Panc1 (cell line): ENCODE measurements around the gene PTGER4. TPM values are rescaled to one million over a fixed set of nuclear protein-coding genes. Genes with fewer than 3 reads are reported as not detected.

Source experiments
- ATAC-seq: fragments of 200-7000 bp; cut with Tn5 transposase; 2 replicates; pipeline ENCODE4 v1.9.1; 2020; ENCODE audit warnings: mild to moderate bottlenecking, moderate library complexity
- BruUV-seq: library from RNA; stranded (reverse); fragments of 400-500 nt; replicated peaks from 2 replicates; lab custom pipeline; 2021; lab: Mats Ljungman, UMichigan
- CTCF ChIA-PET: fragments of 300-600 bp; sonication (Branson Sonifier 250); formaldehyde crosslinking; loops from one replicate; lab custom pipeline; 2022; ENCODE audit warnings: antibody characterized with exemption; lab: Charles Lee
- POLR2A ChIA-PET: fragments of 300-600 bp; sonication (Branson Sonifier 250); formaldehyde crosslinking; loops from one replicate; lab custom pipeline; 2022; ENCODE audit warnings: antibody characterized with exemption; lab: Charles Lee
- DNase-seq: peaks from one replicate; pipeline ENCODE4 v3.0.0-alpha.2; 2010; ENCODE audit warnings: low read depth, low spot score
- H3K27ac ChIP-seq: 2 replicates; pipeline ENCODE4 v1.5.1; 2011; ENCODE audit warnings: mild to moderate bottlenecking, low read length, inconsistent platforms
- H3K27me3 ChIP-seq: fragments of 200-500 bp; sonication (Bioruptor generic); 2 replicates; pipeline ENCODE4 v1.6.0; 2014; ENCODE audit warnings: low read length, inconsistent platforms; ENCODE audit not compliant: control insufficient read depth, insufficient read depth
- H3K36me3 ChIP-seq: fragments of 200-500 bp; sonication (Bioruptor generic); 2 replicates; pipeline ENCODE4 v1.5.1; 2014; ENCODE audit warnings: inconsistent platforms, mild to moderate bottlenecking, low read length, moderate library complexity; ENCODE audit not compliant: control insufficient read depth, insufficient read depth
- H3K4me1 ChIP-seq: 2 replicates; pipeline ENCODE4 v1.5.1; 2011; ENCODE audit warnings: inconsistent platforms, mild to moderate bottlenecking, low read length, moderate library complexity; ENCODE audit not compliant: control insufficient read depth, insufficient read depth
- H3K4me3 ChIP-seq, 2 experiments: 2 replicates each; pipeline ENCODE4 v1.5.1; 2011 to 2012; ENCODE audit warnings: low read depth in 2 of 2, low read length in 2 of 2, mild to moderate bottlenecking in 2 of 2, inconsistent platforms in 1 of 2, moderate library complexity in 1 of 2
- H3K9me3 ChIP-seq: fragments of 200-500 bp; sonication (Bioruptor generic); 2 replicates; pipeline ENCODE4 v1.5.1; 2014; ENCODE audit warnings: low read depth, mild to moderate bottlenecking, inconsistent platforms, low read length, moderate library complexity; ENCODE audit not compliant: control insufficient read depth, insufficient read depth
- POLR2AphosphoS5 ChIP-seq: IDR thresholded peaks from 2 replicates; pipeline ENCODE4 v1.6.1; 2012; ENCODE audit warnings: mild to moderate bottlenecking, low read depth, low read length, moderate library complexity
- SIN3A ChIP-seq: IDR thresholded peaks from 2 replicates; pipeline ENCODE4 v1.6.1; 2012; ENCODE audit warnings: low read depth, mild to moderate bottlenecking, low read length, moderate library complexity, borderline replicate concordance; ENCODE audit not compliant: insufficient read depth
- TCF7L2 ChIP-seq: IDR thresholded peaks from 2 replicates; pipeline ENCODE4 v1.6.1; 2011; ENCODE audit warnings: mild to moderate bottlenecking, low read depth, low read length, inconsistent platforms
- in situ Hi-C: cut with HindIII; loops from 2 replicates; pipeline ENCODE4 v1.10.0; 2016; ENCODE audit warnings: low sequenced_read_pairs, low pct_unique_long_range_greater_than_20kb
- intact Hi-C: fragments of 100-400 bp; cut with micrococcal nuclease; formaldehyde crosslinking; loops from one replicate; pipeline ENCODE4 v1.10.0; 2022; ENCODE audit not compliant: unreplicated experiment
- total RNA-seq: library from RNA; stranded (reverse); gene quantifications from one replicate; pipeline ENCODE4 v1.2.1, GENCODE V29; 2021; ENCODE audit not compliant: unreplicated experiment
- TF ChIP-seq, protein P1 (sequence below), 2 experiments: IDR thresholded peaks; 2 replicates each; pipeline ENCODE4 v1.6.1; 2011 to 2012; ENCODE audit warnings: low read depth in 2 of 2, control low read depth in 1 of 2, low read length in 1 of 2, mild to moderate bottlenecking in 1 of 2, moderate library complexity in 1 of 2; ENCODE audit not compliant: insufficient read depth in 1 of 2
- TF ChIP-seq, protein P2 (sequence below): fragments of 450-650 bp; IDR thresholded peaks from 2 replicates; pipeline ENCODE4 v1.5.1; 2017; ENCODE audit warnings: mild to moderate bottlenecking

Gene PTGER4
- total RNA-seq, 1 experiment from 2014 or later = 20.0 TPM

DNA sequence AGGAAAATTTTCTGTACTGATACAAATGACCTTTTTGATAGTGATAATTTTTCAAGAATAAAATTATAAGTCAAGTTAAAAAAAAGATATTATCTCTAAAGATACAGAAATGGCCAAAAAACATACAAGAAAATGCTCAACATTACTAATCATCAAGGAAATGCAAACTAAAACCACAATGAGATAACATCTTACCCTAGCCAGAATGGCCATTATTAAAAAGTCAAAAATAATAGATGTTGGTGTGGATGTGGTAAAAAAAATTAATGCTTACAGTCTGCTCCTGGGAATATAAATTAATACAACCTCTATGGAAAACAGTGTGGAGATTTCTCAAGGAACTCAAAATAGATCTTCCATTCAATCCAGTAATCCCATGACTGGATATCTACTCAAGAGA, 22.9 kb upstream of the PTGER4 start:
- Histone ChIP-seq H3K4me3 (no peak overlapping the region), H3K27ac (no peak overlapping the region), H3K9me3 (no peaks in the 10 kb centered on the region), H3K27me3 (no peaks in the 10 kb centered on the region), H3K4me1 (no peaks in the 10 kb centered on the region), H3K36me3 (no peaks in the 10 kb centered on the region)
- ATAC-seq (no peak), DNase-seq (no peak)
- ChIA-PET POLR2A (no interaction called here), CTCF (no interaction called here)
- intact Hi-C loops = no loop called here
- BruUV-seq = no TSS peak
- in situ Hi-C loops = no loop called here
- TF ChIP-seq, protein P1, sequence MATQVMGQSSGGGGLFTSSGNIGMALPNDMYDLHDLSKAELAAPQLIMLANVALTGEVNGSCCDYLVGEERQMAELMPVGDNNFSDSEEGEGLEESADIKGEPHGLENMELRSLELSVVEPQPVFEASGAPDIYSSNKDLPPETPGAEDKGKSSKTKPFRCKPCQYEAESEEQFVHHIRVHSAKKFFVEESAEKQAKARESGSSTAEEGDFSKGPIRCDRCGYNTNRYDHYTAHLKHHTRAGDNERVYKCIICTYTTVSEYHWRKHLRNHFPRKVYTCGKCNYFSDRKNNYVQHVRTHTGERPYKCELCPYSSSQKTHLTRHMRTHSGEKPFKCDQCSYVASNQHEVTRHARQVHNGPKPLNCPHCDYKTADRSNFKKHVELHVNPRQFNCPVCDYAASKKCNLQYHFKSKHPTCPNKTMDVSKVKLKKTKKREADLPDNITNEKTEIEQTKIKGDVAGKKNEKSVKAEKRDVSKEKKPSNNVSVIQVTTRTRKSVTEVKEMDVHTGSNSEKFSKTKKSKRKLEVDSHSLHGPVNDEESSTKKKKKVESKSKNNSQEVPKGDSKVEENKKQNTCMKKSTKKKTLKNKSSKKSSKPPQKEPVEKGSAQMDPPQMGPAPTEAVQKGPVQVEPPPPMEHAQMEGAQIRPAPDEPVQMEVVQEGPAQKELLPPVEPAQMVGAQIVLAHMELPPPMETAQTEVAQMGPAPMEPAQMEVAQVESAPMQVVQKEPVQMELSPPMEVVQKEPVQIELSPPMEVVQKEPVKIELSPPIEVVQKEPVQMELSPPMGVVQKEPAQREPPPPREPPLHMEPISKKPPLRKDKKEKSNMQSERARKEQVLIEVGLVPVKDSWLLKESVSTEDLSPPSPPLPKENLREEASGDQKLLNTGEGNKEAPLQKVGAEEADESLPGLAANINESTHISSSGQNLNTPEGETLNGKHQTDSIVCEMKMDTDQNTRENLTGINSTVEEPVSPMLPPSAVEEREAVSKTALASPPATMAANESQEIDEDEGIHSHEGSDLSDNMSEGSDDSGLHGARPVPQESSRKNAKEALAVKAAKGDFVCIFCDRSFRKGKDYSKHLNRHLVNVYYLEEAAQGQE (IDR thresholded peaks at IDR 0.05; ENCODE audit: insufficient read depth in 1 of 2, low read depth in 2 of 2, low read length in 1 of 2) = no peak

DNA sequence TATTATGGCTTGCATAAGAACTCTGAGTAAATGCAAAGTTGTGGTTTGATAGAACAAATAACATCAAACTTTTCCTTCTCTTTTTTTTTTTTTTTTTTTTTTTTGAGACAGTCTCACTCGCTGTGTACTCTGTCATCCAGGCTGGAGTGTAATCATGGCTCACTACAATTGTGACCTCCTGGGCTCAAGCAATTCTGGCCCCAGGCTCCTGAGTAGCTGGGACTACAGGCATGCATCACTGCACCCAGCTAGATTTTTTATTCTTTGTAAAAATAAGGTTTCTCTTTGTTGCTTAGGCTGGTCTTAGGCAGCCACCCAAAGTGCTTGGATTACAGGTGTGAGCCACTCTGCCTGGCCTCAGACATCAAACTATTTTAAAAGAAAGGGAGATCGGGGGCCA, 19.0 kb upstream of the PTGER4 start:
- ChIA-PET POLR2A (no interaction called here), CTCF (no interaction called here)
- H3K27me3 ChIP-seq = no peaks in the 10 kb centered on the region
- H3K4me3 ChIP-seq = no peak overlapping the region
- intact Hi-C loops = no loop called here
- in situ Hi-C loops = no loop called here
- H3K4me1 ChIP-seq = no peaks in the 10 kb centered on the region
- no peaks in the 10 kb centered on the region for H3K9me3 ChIP-seq
- H3K27ac ChIP-seq = no peak overlapping the region
- no peaks in the 10 kb centered on the region for H3K36me3 ChIP-seq
- DNase-seq = no peak
- TF ChIP-seq, protein P2, sequence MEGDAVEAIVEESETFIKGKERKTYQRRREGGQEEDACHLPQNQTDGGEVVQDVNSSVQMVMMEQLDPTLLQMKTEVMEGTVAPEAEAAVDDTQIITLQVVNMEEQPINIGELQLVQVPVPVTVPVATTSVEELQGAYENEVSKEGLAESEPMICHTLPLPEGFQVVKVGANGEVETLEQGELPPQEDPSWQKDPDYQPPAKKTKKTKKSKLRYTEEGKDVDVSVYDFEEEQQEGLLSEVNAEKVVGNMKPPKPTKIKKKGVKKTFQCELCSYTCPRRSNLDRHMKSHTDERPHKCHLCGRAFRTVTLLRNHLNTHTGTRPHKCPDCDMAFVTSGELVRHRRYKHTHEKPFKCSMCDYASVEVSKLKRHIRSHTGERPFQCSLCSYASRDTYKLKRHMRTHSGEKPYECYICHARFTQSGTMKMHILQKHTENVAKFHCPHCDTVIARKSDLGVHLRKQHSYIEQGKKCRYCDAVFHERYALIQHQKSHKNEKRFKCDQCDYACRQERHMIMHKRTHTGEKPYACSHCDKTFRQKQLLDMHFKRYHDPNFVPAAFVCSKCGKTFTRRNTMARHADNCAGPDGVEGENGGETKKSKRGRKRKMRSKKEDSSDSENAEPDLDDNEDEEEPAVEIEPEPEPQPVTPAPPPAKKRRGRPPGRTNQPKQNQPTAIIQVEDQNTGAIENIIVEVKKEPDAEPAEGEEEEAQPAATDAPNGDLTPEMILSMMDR = no peak
- TF ChIP-seq, protein P1 (IDR thresholded peaks at IDR 0.05; ENCODE audit: insufficient read depth in 1 of 2, low read depth in 2 of 2, low read length in 1 of 2) = no peak
- no peak for TF ChIP-seq SIN3A
- TF ChIP-seq POLR2AphosphoS5 = no peak
- no peak for TF ChIP-seq TCF7L2
- BruUV-seq = no TSS peak
- no peak for ATAC-seq
